Right atrium auricular region (tissue), 2 donors: ENCODE data around the gene CACFD1. TPM values are rescaled to one million over a fixed set of nuclear protein-coding genes. Genes with fewer than 3 reads are reported as not detected.

Experiments
- DNase-seq: peaks from one replicate; pipeline ENCODE4 v3.0.0-alpha.2; 2019; ENCODE audit warnings: low spot score
- H3K27ac ChIP-seq, 2 donors: fragments of 200-600 bp; sonication (generic); 1 replicate in 1 of 2; 2 replicates in 1 of 2; pipeline ENCODE4 v1.5.1; 2016 to 2019
- H3K27me3 ChIP-seq, 2 donors: fragments of 200-600 bp; sonication (generic); one replicate each; pipeline versions ENCODE4 v1.5.1 to v1.6.0; 2017 to 2019
- H3K36me3 ChIP-seq: fragments of 200-600 bp; sonication (generic); one replicate; pipeline ENCODE4 v1.5.1; 2016
- H3K4me1 ChIP-seq, 2 donors: fragments of 200-600 bp; sonication (generic); one replicate each; pipeline versions ENCODE4 v1.5.1 to v1.6.0; 2017 to 2019
- H3K4me3 ChIP-seq, 2 donors: fragments of 200-600 bp; sonication (generic); 1 replicate in 1 of 2; 2 replicates in 1 of 2; pipeline ENCODE4 v1.5.1; 2017 to 2019; ENCODE audit warnings: mild to moderate bottlenecking in 1 of 2, moderate library complexity in 1 of 2
- H3K9me3 ChIP-seq, 2 donors: fragments of 200-600 bp; sonication (generic); one replicate each; pipeline ENCODE4 v1.5.1; 2019
- total RNA-seq, 2 donors: library from RNA; depleted of rRNA; stranded (reverse); fragments of >200 nt; gene quantifications; one replicate each; pipeline ENCODE4 v1.1.0, GENCODE V29; 2016
- TF ChIP-seq, protein P1 (sequence below), 2 donors: fragments of 200-600 bp; sonication (generic); IDR thresholded peaks; one replicate each; pipeline ENCODE4 v1.5.1; 2019; ENCODE audit warnings: antibody characterized with exemption in 2 of 2

CACFD1 gene
- total RNA-seq, 2 donors from 2014 or later: 11.9 to 12.4 TPM

DNA sequence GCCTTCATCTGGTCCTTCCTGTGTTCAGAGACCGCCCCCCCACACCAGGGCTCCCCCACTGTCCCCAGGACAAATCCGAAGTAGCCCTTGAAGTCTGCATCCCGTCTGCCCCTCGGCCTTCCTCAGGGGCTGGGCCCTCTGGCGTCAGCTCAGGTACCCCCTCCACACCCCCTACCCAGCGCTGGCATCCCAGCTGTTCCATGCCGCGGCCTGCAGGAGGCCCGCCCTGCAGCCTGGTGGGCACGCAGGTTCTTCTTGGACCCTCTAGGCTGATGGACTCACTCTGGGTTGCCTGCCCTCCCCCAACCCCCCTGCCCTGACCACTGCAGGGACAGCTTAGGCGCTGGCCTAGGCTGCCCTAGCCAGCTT is 12.5 kb downstream of the CACFD1 start:
- peaks cover 9% of the 10 kb centered on the region for H3K36me3 ChIP-seq

GRCh38 chr9:133472753-133473378 is 13.1 kb downstream of the CACFD1 start:
- no peak overlapping the region for H3K27ac ChIP-seq
- TF ChIP-seq, protein P1, sequence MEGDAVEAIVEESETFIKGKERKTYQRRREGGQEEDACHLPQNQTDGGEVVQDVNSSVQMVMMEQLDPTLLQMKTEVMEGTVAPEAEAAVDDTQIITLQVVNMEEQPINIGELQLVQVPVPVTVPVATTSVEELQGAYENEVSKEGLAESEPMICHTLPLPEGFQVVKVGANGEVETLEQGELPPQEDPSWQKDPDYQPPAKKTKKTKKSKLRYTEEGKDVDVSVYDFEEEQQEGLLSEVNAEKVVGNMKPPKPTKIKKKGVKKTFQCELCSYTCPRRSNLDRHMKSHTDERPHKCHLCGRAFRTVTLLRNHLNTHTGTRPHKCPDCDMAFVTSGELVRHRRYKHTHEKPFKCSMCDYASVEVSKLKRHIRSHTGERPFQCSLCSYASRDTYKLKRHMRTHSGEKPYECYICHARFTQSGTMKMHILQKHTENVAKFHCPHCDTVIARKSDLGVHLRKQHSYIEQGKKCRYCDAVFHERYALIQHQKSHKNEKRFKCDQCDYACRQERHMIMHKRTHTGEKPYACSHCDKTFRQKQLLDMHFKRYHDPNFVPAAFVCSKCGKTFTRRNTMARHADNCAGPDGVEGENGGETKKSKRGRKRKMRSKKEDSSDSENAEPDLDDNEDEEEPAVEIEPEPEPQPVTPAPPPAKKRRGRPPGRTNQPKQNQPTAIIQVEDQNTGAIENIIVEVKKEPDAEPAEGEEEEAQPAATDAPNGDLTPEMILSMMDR (IDR thresholded peaks at IDR 0.05): no peak
- DNase-seq: no peak
- H3K27me3 ChIP-seq: no peaks in the 10 kb centered on the region
- H3K4me3 ChIP-seq: no peak overlapping the region
- H3K36me3 ChIP-seq: peaks cover 9% of the 10 kb centered on the region
- no peaks in the 10 kb centered on the region for H3K9me3 ChIP-seq
- H3K4me1 ChIP-seq: peaks cover 0 to 2% of the 10 kb centered on the region in 2 donors

More for the DNA sequence above, 12.5 kb downstream of the CACFD1 start:
- H3K27me3 ChIP-seq: no peaks in the 10 kb centered on the region
- no peak overlapping the region for H3K4me3 ChIP-seq
- TF ChIP-seq, protein P1 (IDR thresholded peaks at IDR 0.05): no peak
- DNase-seq: no peak
- H3K27ac ChIP-seq: no peak overlapping the region
- H3K9me3 ChIP-seq: no peaks in the 10 kb centered on the region
- no peaks in the 10 kb centered on the region for H3K4me1 ChIP-seq

- H3K36me3 ChIP-seq: peaks cover 9% of the 10 kb centered on the region
- H3K27ac ChIP-seq: no peak overlapping the region
- H3K27me3 ChIP-seq: no peaks in the 10 kb centered on the region
- DNase-seq: no peak
- H3K9me3 ChIP-seq: no peaks in the 10 kb centered on the region
- peaks cover 0 to 11% of the 10 kb centered on the region in 2 donors for H3K4me1 ChIP-seq
- TF ChIP-seq, protein P1 (IDR thresholded peaks at IDR 0.05): no peak
- H3K4me3 ChIP-seq: no peak overlapping the region
These were observed 14.0 kb downstream of the CACFD1 start for GRCh38 chr9:133473743-133474142.

- TF ChIP-seq, protein P1 (IDR thresholded peaks at IDR 0.05): no peak
- DNase-seq: no peak
- peaks cover 9% of the 10 kb centered on the region for H3K36me3 ChIP-seq
- no peaks in the 10 kb centered on the region for H3K9me3 ChIP-seq
- no peak overlapping the region for H3K27ac ChIP-seq
- H3K4me1 ChIP-seq: peaks cover 0 to 14% of the 10 kb centered on the region in 2 donors
- H3K27me3 ChIP-seq: no peaks in the 10 kb centered on the region
- H3K4me3 ChIP-seq: no peak overlapping the region
These were observed 14.4 kb downstream of the CACFD1 start for GRCh38 chr9:133474215-133474614.

- Histone ChIP-seq H3K36me3 (peaks cover 9% of the 10 kb centered on the region), H3K4me3 (no peak overlapping the region), H3K27ac (no peak overlapping the region), H3K9me3 (no peaks in the 10 kb centered on the region), H3K27me3 (no peaks in the 10 kb centered on the region), H3K4me1 (peaks cover 0 to 20% of the 10 kb centered on the region in 2 donors)
- DNase-seq: no peak
- TF ChIP-seq, protein P1 (IDR thresholded peaks at IDR 0.05): no peak
These were observed 15.1 kb downstream of the CACFD1 start for GRCh38 chr9:133474853-133475252.
